Right lobe of liver (tissue), 6 donors: Measurements from ENCODE around the gene MS4A4A. TPM values are rescaled to one million over a fixed set of nuclear protein-coding genes. Genes with fewer than 3 reads are reported as not detected.

Experiments used
- ATAC-seq, 4 donors: fragments of 200-7000 bp; cut with Tn5 transposase; one replicate each; pipeline ENCODE4 v1.9.1; 2020; ENCODE audit warnings: mild to moderate bottlenecking in 4 of 4, moderate library complexity in 4 of 4
- DNase-seq, 3 donors: peaks; one replicate each; pipeline ENCODE4 v3.0.0-alpha.2; 2020
- H3K27ac ChIP-seq, 3 donors: fragments of 200-600 bp; one replicate each; pipeline ENCODE4 v1.8.0; 2022
- H3K27me3 ChIP-seq, 2 donors: fragments of 200-600 bp; one replicate each; pipeline ENCODE4 v1.8.0; 2022
- H3K36me3 ChIP-seq, 4 donors: fragments of 200-600 bp; sonication (generic) in 1 of 4; one replicate each; pipeline versions ENCODE4 v1.5.1 to v1.8.0; 2017 to 2022; ENCODE audit warnings: control low read depth in 1 of 4
- H3K4me1 ChIP-seq, 4 donors: fragments of 200-600 bp; sonication (generic) in 1 of 4; one replicate each; pipeline versions ENCODE4 v1.5.1 to v1.8.0; 2017 to 2022; ENCODE audit warnings: control low read depth in 1 of 4
- H3K4me3 ChIP-seq, 3 donors: fragments of 200-600 bp; one replicate each; pipeline ENCODE4 v1.8.0; 2022
- H3K9me3 ChIP-seq, 4 donors: fragments of 200-600 bp; sonication (generic) in 1 of 4; one replicate each; pipeline versions ENCODE4 v1.5.1 to v1.8.0; 2017 to 2022; ENCODE audit warnings: control low read depth in 1 of 4
- CTCF ChIP-seq, 4 donors: fragments of 200-600 bp in 3 of 4; fragments of 450-650 bp in 1 of 4; IDR thresholded peaks; one replicate each; pipeline versions ENCODE4 v1.5.1 to v1.8.0; 2016 to 2022; ENCODE audit warnings: antibody characterized with exemption in 4 of 4, mild to moderate bottlenecking in 2 of 4
- POLR2A ChIP-seq: fragments of 450-650 bp; IDR thresholded peaks from one replicate; pipeline ENCODE4 v1.6.1; 2017; ENCODE audit warnings: antibody characterized with exemption, mild to moderate bottlenecking
- WGBS: methylation state at CpG from one replicate; pipeline ENCODE4 v1.1.6; 2018; ENCODE audit warnings: low coverage, low lambda C conversion rate; ENCODE audit not compliant: insufficient coverage; ENCODE audit errors: missing lambda C conversion rate; 5-methylcytosine and 5-hydroxymethylcytosine counted together
- intact Hi-C, 2 donors: fragments of 100-400 bp; cut with DNase I; formaldehyde crosslinking; loops; one replicate each; pipeline versions ENCODE4 v1.11.2 to v1.14.1; 2022
- long read RNA-seq: library from polyadenylated mRNA; unstranded; transcript quantifications from one replicate; pipeline ENCODE4 v2.0.0, GENCODE V29; 2019
- total RNA-seq, 6 experiments: library from RNA; depleted of rRNA in 2 of 6; stranded (reverse); fragments of >200 nt in 2 of 6; fragmentation: NEBNext Ultra II Directional in 3 of 6; extraction: Animal tissue kit (Norgen Biotek cat#: 25700) in 3 of 6; gene quantifications; one replicate each; pipeline versions ENCODE4 v1.1.0 to v1.2.4, GENCODE V29; 2016 to 2023
- donor health status: DM: no; HTN: yes; CAD: no.
- donor health status: DM: no; HTN: no; CAD: no.
- donor health status: DM: no; HTN: no; CAD: no.
- donor health status: DM: no; HTN: yes; CAD: no.
- donor health status: DM: no; HTN: yes; CAD: no.

MS4A4A gene
- total RNA-seq, result 10 to 100 TPM in 1 of 6 experiments, 1 to 10 TPM in 5; 5.2 to 13.0 (median 9.0) TPM
- long read RNA-seq, partial matches to known transcripts, result 0 of 3 reads
- long read RNA-seq, other reads (novel, unspliced or antisense), result 1 of 3 reads

GRCh38 chr11:60280412-60280811 lies at the start of gene MS4A4A:
TSS of gene MS4A4A (plus strand) at chr11:60280666. CDS start at chr11:60280676, 10 bp downstream.
- TF ChIP-seq POLR2A (peak; percentile 41), CTCF (IDR thresholded peaks at IDR 0.05) (no peak)
- Histone ChIP-seq H3K4me3 (peak within 1 kb of the TSS in 1 of 3 donors; percentile 24), H3K27ac (peak within 1 kb of the TSS in 2 of 3 donors; percentile 25 to 51), H3K4me1 (no peaks in the 10 kb centered on the region), H3K9me3 (no peaks in the 10 kb centered on the region), H3K36me3 (no peaks in the 10 kb centered on the region), H3K27me3 (no peaks in the 10 kb centered on the region)
- DNase-seq (no peak), ATAC-seq (peak; percentile 57 to 72 (median 65))
- intact Hi-C loops, result no loop called here
- 61% methylated on average over 3 of the region's 3 CpGs for WGBS

- Histone ChIP-seq H3K36me3 (no peaks in the 10 kb centered on the region), H3K27ac (no peak overlapping the region), H3K4me3 (no peak overlapping the region), H3K4me1 (no peaks in the 10 kb centered on the region), H3K27me3 (no peaks in the 10 kb centered on the region), H3K9me3 (no peaks in the 10 kb centered on the region)
- ATAC-seq (no peak), DNase-seq (no peak)
- intact Hi-C loops, result no loop called here
- TF ChIP-seq POLR2A, result no peak
- no peak for TF ChIP-seq CTCF (IDR thresholded peaks at IDR 0.05)
- WGBS, result 28% methylated on average over 1 of the region's 1 CpG
Measured at GRCh38 chr11:60230681-60231080, 49.8 kb upstream of the MS4A4A start.

- no peaks in the 10 kb centered on the region for H3K27me3 ChIP-seq
- no peaks in the 10 kb centered on the region for H3K9me3 ChIP-seq
- intact Hi-C loops, result no loop called here
- H3K4me1 ChIP-seq, result no peaks in the 10 kb centered on the region
- ATAC-seq (peak in 2 of 4 donors; percentile 13 to 59), DNase-seq (no peak)
- 37% methylated on average over 3 of the region's 3 CpGs for WGBS
- TF ChIP-seq CTCF (IDR thresholded peaks at IDR 0.05) (no peak), POLR2A (no peak)
- H3K27ac ChIP-seq, result no peak overlapping the region
- no peak overlapping the region for H3K4me3 ChIP-seq
- H3K36me3 ChIP-seq, result no peaks in the 10 kb centered on the region
Measured at GRCh38 chr11:60235321-60235720, 45.1 kb upstream of the MS4A4A start.

GRCh38 chr11:60240662-60241061 lies 39.8 kb upstream of the MS4A4A start:
- H3K9me3 ChIP-seq, result no peaks in the 10 kb centered on the region
- H3K27me3 ChIP-seq, result peaks cover 0 to 4% of the 10 kb centered on the region in 2 donors
- ATAC-seq (no peak), DNase-seq (no peak)
- no peaks in the 10 kb centered on the region for H3K36me3 ChIP-seq
- no peak overlapping the region for H3K27ac ChIP-seq
- WGBS, result 62% methylated on average over 5 of the region's 5 CpGs
- H3K4me3 ChIP-seq, result no peak overlapping the region
- TF ChIP-seq CTCF (IDR thresholded peaks at IDR 0.05) (no peak), POLR2A (no peak)
- H3K4me1 ChIP-seq, result no peaks in the 10 kb centered on the region
- intact Hi-C loops, result no loop called here

- H3K27ac ChIP-seq, result no peak overlapping the region
- no peak for DNase-seq
Measured at GRCh38 chr11:60241786-60242185, 38.7 kb upstream of the MS4A4A start.

More at GRCh38 chr11:60241786-60242185, 38.7 kb upstream of the MS4A4A start:
- 50% methylated on average over 3 of the region's 3 CpGs for WGBS
- no peaks in the 10 kb centered on the region for H3K4me1 ChIP-seq
- ATAC-seq, result peak; percentile 44 to 69 (median 52)
- H3K4me3 ChIP-seq, result no peak overlapping the region
- no peaks in the 10 kb centered on the region for H3K9me3 ChIP-seq
- H3K36me3 ChIP-seq, result no peaks in the 10 kb centered on the region
- TF ChIP-seq CTCF (IDR thresholded peaks at IDR 0.05) (no peak), POLR2A (no peak)
- intact Hi-C loops, result no loop called here
- H3K27me3 ChIP-seq, result peaks cover 0 to 4% of the 10 kb centered on the region in 2 donors
